H9 (cell line): ENCODE results near the gene KBTBD6. TPM values are rescaled to one million over a fixed set of nuclear protein-coding genes. Genes with fewer than 3 reads are reported as not detected.

Experiments
- DNase-seq: peaks from one replicate; pipeline ENCODE4 v3.0.0-alpha.2; 2017
- H2AFZ ChIP-seq: one replicate; pipeline ENCODE4 v1.6.1; 2013; ENCODE audit warnings: mild to moderate bottlenecking, low read length, control low read depth, moderate library complexity
- H2AK5ac ChIP-seq: 2 replicates; pipeline ENCODE4 v1.6.1; 2013; ENCODE audit warnings: low read length, control low read depth, mixed read lengths; ENCODE audit not compliant: insufficient read length
- H2BK120ac ChIP-seq: one replicate; pipeline ENCODE4 v1.6.1; 2013; ENCODE audit warnings: low read depth, mild to moderate bottlenecking, low read length, control low read depth, inconsistent platforms; ENCODE audit not compliant: poor library complexity, severe bottlenecking
- H2BK12ac ChIP-seq: 2 replicates; pipeline ENCODE4 v1.6.1; 2013; ENCODE audit warnings: low read length, control low read depth, mixed read lengths, low read depth; ENCODE audit not compliant: insufficient read length
- H2BK15ac ChIP-seq: 2 replicates; pipeline ENCODE4 v1.6.1; 2013; ENCODE audit warnings: low read depth, low read length, control low read depth
- H2BK20ac ChIP-seq: one replicate; pipeline ENCODE4 v1.6.1; 2013; ENCODE audit warnings: low read depth, mild to moderate bottlenecking, low read length, control low read depth, inconsistent platforms; ENCODE audit not compliant: poor library complexity, severe bottlenecking
- H2BK5ac ChIP-seq: 2 replicates; pipeline ENCODE4 v1.6.1; 2013; ENCODE audit warnings: low read length, control low read depth, mixed read lengths; ENCODE audit not compliant: insufficient read length
- H3K14ac ChIP-seq: 2 replicates; pipeline ENCODE4 v1.6.1; 2013; ENCODE audit warnings: low read length, control low read depth; ENCODE audit not compliant: insufficient read depth
- H3K18ac ChIP-seq: 2 replicates; pipeline ENCODE4 v1.6.1; 2013; ENCODE audit warnings: low read depth, mild to moderate bottlenecking, mixed read lengths, low read length, control low read depth; ENCODE audit not compliant: insufficient read length
- H3K23ac ChIP-seq: 2 replicates; pipeline ENCODE4 v1.6.1; 2013; ENCODE audit warnings: low read length, control low read depth, mixed read lengths, low read depth; ENCODE audit not compliant: insufficient read length
- H3K23me2 ChIP-seq: 2 replicates; pipeline ENCODE4 v1.6.1; 2013; ENCODE audit warnings: low read depth, mild to moderate bottlenecking, mixed read lengths, low read length, control low read depth; ENCODE audit not compliant: insufficient read length, poor library complexity, severe bottlenecking
- H3K27ac ChIP-seq: 2 replicates; pipeline ENCODE4 v1.5.1; 2013; ENCODE audit warnings: low read length, control low read depth, mixed read lengths, low read depth; ENCODE audit not compliant: insufficient read length
- H3K27me3 ChIP-seq: 2 replicates; pipeline ENCODE4 v1.6.1; 2013; ENCODE audit warnings: low read length, control low read depth, inconsistent platforms; ENCODE audit not compliant: insufficient read depth
- H3K4ac ChIP-seq: 2 replicates; pipeline ENCODE4 v1.6.1; 2013; ENCODE audit warnings: low read depth, mild to moderate bottlenecking, control low read depth, inconsistent platforms, low read length, moderate library complexity
- H3K4me1 ChIP-seq: 2 replicates; pipeline ENCODE4 v1.6.1; 2013; ENCODE audit warnings: low read length, control low read depth, inconsistent platforms; ENCODE audit not compliant: insufficient read depth
- H3K4me2 ChIP-seq: 2 replicates; pipeline ENCODE4 v1.6.1; 2013; ENCODE audit warnings: low read length, control low read depth, mixed read lengths; ENCODE audit not compliant: insufficient read length, insufficient read depth
- H3K56ac ChIP-seq: 2 replicates; pipeline ENCODE4 v1.6.1; 2013; ENCODE audit warnings: low read depth, mild to moderate bottlenecking, mixed read lengths, low read length, control low read depth; ENCODE audit not compliant: insufficient read length
- H3K79me1 ChIP-seq: 2 replicates; pipeline ENCODE4 v1.6.1; 2013; ENCODE audit warnings: low read depth, mild to moderate bottlenecking, moderate library complexity, low read length, control low read depth, inconsistent platforms; ENCODE audit not compliant: insufficient read depth, poor library complexity, severe bottlenecking
- H3K79me2 ChIP-seq: 2 replicates; pipeline ENCODE4 v1.6.1; 2013; ENCODE audit warnings: low read length, control low read depth, inconsistent platforms; ENCODE audit not compliant: insufficient read depth
- H3K9ac ChIP-seq: 2 replicates; pipeline ENCODE4 v1.6.1; 2013; ENCODE audit warnings: low read length, control low read depth, mixed read lengths; ENCODE audit not compliant: insufficient read length; ENCODE audit errors: extremely low read depth
- H3K9me3 ChIP-seq: one replicate; pipeline ENCODE4 v1.6.1; 2013; ENCODE audit warnings: low read depth, low read length, inconsistent platforms; ENCODE audit not compliant: control insufficient read depth
- H3T11ph ChIP-seq: one replicate; pipeline ENCODE4 v1.6.1; 2013; ENCODE audit warnings: mild to moderate bottlenecking, low read length, control low read depth, inconsistent platforms
- H4K20me1 ChIP-seq: one replicate; pipeline ENCODE4 v1.6.1; 2013; ENCODE audit not compliant: control insufficient read depth, insufficient read length, insufficient read depth
- H4K5ac ChIP-seq: 2 replicates; pipeline ENCODE4 v1.6.1; 2013; ENCODE audit warnings: low read depth, mild to moderate bottlenecking, mixed read lengths, low read length, control low read depth; ENCODE audit not compliant: insufficient read length
- H4K8ac ChIP-seq: replicated peaks from 2 replicates; pipeline ENCODE4 v1.6.1; 2013; ENCODE audit warnings: low read length, control low read depth, mixed read lengths, low read depth; ENCODE audit not compliant: insufficient read length
- H4K91ac ChIP-seq: 2 replicates; pipeline ENCODE4 v1.6.1; 2013; ENCODE audit warnings: low read depth, mild to moderate bottlenecking, moderate library complexity, mixed read lengths, low read length, control low read depth; ENCODE audit not compliant: insufficient read length
- H3K27ac Mint-ChIP-seq, 3 experiments: 2 replicates in 2 of 3; 3 replicates in 1 of 3; pipeline ENCODE4 v1.8.0; 2020 to 2021; ENCODE audit warnings: mixed read lengths in 3 of 3, mild to moderate bottlenecking in 1 of 3, moderate library complexity in 1 of 3
- H3K27me3 Mint-ChIP-seq: 2 replicates; pipeline ENCODE4 v1.8.0; 2021; ENCODE audit warnings: low read depth, mild to moderate bottlenecking, moderate library complexity, mixed read lengths
- H3K36me3 Mint-ChIP-seq, 3 experiments: 2 replicates in 2 of 3; 3 replicates in 1 of 3; pipeline ENCODE4 v1.8.0; 2020 to 2021; ENCODE audit warnings: low read depth in 3 of 3, mixed read lengths in 3 of 3; ENCODE audit not compliant: insufficient read depth in 1 of 3
- H3K4me1 Mint-ChIP-seq, 2 experiments: 2 replicates each; pipeline ENCODE4 v1.8.0; 2020; ENCODE audit warnings: mixed read lengths in 2 of 2
- H3K4me3 Mint-ChIP-seq, 2 experiments: 2 replicates in 1 of 2; 3 replicates in 1 of 2; pipeline ENCODE4 v1.8.0; 2020 to 2021; ENCODE audit warnings: mild to moderate bottlenecking in 2 of 2, mixed read lengths in 2 of 2, moderate library complexity in 1 of 2
- H3K9me3 Mint-ChIP-seq, 2 experiments: 2 replicates in 1 of 2; 3 replicates in 1 of 2; pipeline ENCODE4 v1.8.0; 2020; ENCODE audit warnings: mild to moderate bottlenecking in 2 of 2, mixed read lengths in 2 of 2, moderate library complexity in 1 of 2
- CTCF ChIP-seq: fragments of 200-600 bp; sonication (generic); conservative IDR thresholded peaks from 3 replicates; pipeline ENCODE4 v1.8.0; 2021; ENCODE audit warnings: antibody characterized with exemption, mild to moderate bottlenecking
- WGBS: extraction: QIAGEN DNeasy Blood & Tissue Kit; methylation state at CpG from one replicate; pipeline ENCODE4 v1.1.7; 2013; ENCODE audit warnings: missing lambda C conversion rate, low lambda C conversion rate, mixed read lengths; ENCODE audit not compliant: insufficient read length; ENCODE audit errors: extremely low coverage; 5-methylcytosine and 5-hydroxymethylcytosine counted together
- total RNA-seq: library from RNA; stranded (reverse); gene quantifications from 2 replicates; pipeline ENCODE4 v1.2.1, GENCODE V29; 2021

Gene KBTBD6
- total RNA-seq, 1 experiment from 2014 or later: 11.5 TPM

- H3T11ph ChIP-seq: no peak overlapping the region
- no peak overlapping the region for H3K27ac Mint-ChIP-seq
- H3K27me3 Mint-ChIP-seq: no peaks in the 10 kb centered on the region
- no peak for TF ChIP-seq CTCF
- H3K23ac ChIP-seq: no peak overlapping the region
- H2BK20ac ChIP-seq: no peak overlapping the region
- no peaks in the 10 kb centered on the region for H3K9me3 ChIP-seq
- H2AK5ac ChIP-seq: no peak overlapping the region
- H3K4me1 Mint-ChIP-seq: peaks cover 11 to 14% of the 10 kb centered on the region in 2 experiments
- no peak overlapping the region for H2BK12ac ChIP-seq
- H3K9ac ChIP-seq: no peak overlapping the region
- H3K14ac ChIP-seq: no peak overlapping the region
- H3K36me3 Mint-ChIP-seq: no peaks in the 10 kb centered on the region; a peak in 1 of 7 replicates
- no peak overlapping the region for H2BK120ac ChIP-seq
- no peak overlapping the region for H3K18ac ChIP-seq
- no peak overlapping the region for H3K4me3 Mint-ChIP-seq
- no peak overlapping the region for H2BK15ac ChIP-seq
- no peak overlapping the region for H3K4ac ChIP-seq
- no peak overlapping the region for H3K56ac ChIP-seq
- no peak overlapping the region for H3K4me2 ChIP-seq
- H4K91ac ChIP-seq: no peak overlapping the region
- H3K27me3 ChIP-seq: no peaks in the 10 kb centered on the region
- H4K8ac ChIP-seq: no peak overlapping the region
- H2AFZ ChIP-seq: no peak overlapping the region
- WGBS: no CpG with 5 or more reads among the region's 3 CpGs
- H3K27ac ChIP-seq: no peak overlapping the region
- no peak overlapping the region for H2BK5ac ChIP-seq
- no peaks in the 10 kb centered on the region for H4K20me1 ChIP-seq
- H3K23me2 ChIP-seq: no peaks in the 10 kb centered on the region
- no peaks in the 10 kb centered on the region for H3K9me3 Mint-ChIP-seq
- H3K79me1 ChIP-seq: no peaks in the 10 kb centered on the region
- H4K5ac ChIP-seq: no peak overlapping the region
- no peaks in the 10 kb centered on the region for H3K4me1 ChIP-seq
- DNase-seq: no peak
- H3K79me2 ChIP-seq: no peaks in the 10 kb centered on the region
Observed at GRCh38 chr13:41137241-41137640, 4.6 kb upstream of the KBTBD6 start.
